IMR-90 (cell line): Measurements from ENCODE around the gene KRT76. TPM values are rescaled to one million over a fixed set of nuclear protein-coding genes. Genes with fewer than 3 reads are reported as not detected.

Source experiments
- ATAC-seq: fragments of 200-7000 bp; cut with Tn5 transposase; 2 replicates; pipeline ENCODE4 v1.9.1; 2020; ENCODE audit warnings: low read depth, mild to moderate bottlenecking, moderate library complexity
- BruUV-seq: library from RNA; stranded (reverse); fragments of 400-500 nt; replicated peaks from 2 replicates; lab custom pipeline; 2021; lab: Mats Ljungman, UMichigan
- CTCF ChIA-PET: fragments of 300-600 bp; formaldehyde crosslinking; extraction: SDS; loops from one replicate; lab custom pipeline; 2021; ENCODE audit warnings: antibody characterized with exemption; lab: Yijun Ruan, JAX
- POLR2A ChIA-PET: fragments of 300-600 bp; sonication (Branson Sonifier 250); formaldehyde crosslinking; loops from one replicate; lab custom pipeline; 2022; ENCODE audit warnings: antibody characterized with exemption; ENCODE audit not compliant: unreplicated experiment; lab: Charles Lee
- DNase-seq: peaks from one replicate; pipeline ENCODE4 v3.0.0; 2013
- H2AFZ ChIP-seq: replicated peaks from 2 replicates; pipeline ENCODE3; 2013; ENCODE audit warnings: low read length, mild to moderate bottlenecking; ENCODE audit not compliant: poor library complexity
- H2AK5ac ChIP-seq: 2 replicates; pipeline ENCODE4 v1.6.1; 2013; ENCODE audit warnings: low read depth, low read length, inconsistent platforms
- H2AK9ac ChIP-seq: replicated peaks from 2 replicates; pipeline ENCODE3; 2013; ENCODE audit warnings: mild to moderate bottlenecking, low read depth, low read length, moderate library complexity; ENCODE audit not compliant: poor library complexity
- H2BK120ac ChIP-seq: 2 replicates; pipeline ENCODE4 v1.6.1; 2013; ENCODE audit warnings: low read depth, low read length, inconsistent platforms
- H2BK15ac ChIP-seq: 3 replicates; pipeline ENCODE4 v1.6.1; 2013; ENCODE audit warnings: low read depth, low read length, inconsistent platforms
- H2BK20ac ChIP-seq: 2 replicates; pipeline ENCODE4 v1.6.1; 2013; ENCODE audit warnings: low read depth, mild to moderate bottlenecking, inconsistent platforms, low read length, moderate library complexity
- H2BK5ac ChIP-seq: 2 replicates; pipeline ENCODE4 v1.6.1; 2013; ENCODE audit warnings: mild to moderate bottlenecking, low read depth, low read length, inconsistent platforms; ENCODE audit not compliant: poor library complexity, severe bottlenecking
- H3K14ac ChIP-seq: replicated peaks from 2 replicates; pipeline ENCODE4 v1.6.1; 2013; ENCODE audit warnings: low read depth, low read length, inconsistent platforms
- H3K18ac ChIP-seq: 2 replicates; pipeline ENCODE4 v1.6.1; 2013; ENCODE audit warnings: low read depth, low read length, control low read depth
- H3K23ac ChIP-seq: 2 replicates; pipeline ENCODE4 v1.6.1; 2013; ENCODE audit warnings: low read depth, low read length, inconsistent platforms
- H3K27ac ChIP-seq: 2 replicates; pipeline ENCODE4 v1.5.1; 2013; ENCODE audit warnings: mild to moderate bottlenecking, control low read depth, low read length; ENCODE audit not compliant: insufficient read depth
- H3K27me3 ChIP-seq: 2 replicates; pipeline ENCODE4 v1.6.1; 2013; ENCODE audit warnings: low read length; ENCODE audit not compliant: control insufficient read depth, insufficient read depth
- H3K36me3 ChIP-seq: 2 replicates; pipeline ENCODE4 v1.6.1; 2013; ENCODE audit warnings: low read length, mixed read lengths; ENCODE audit not compliant: control insufficient read depth, insufficient read depth
- H3K4ac ChIP-seq: 2 replicates; pipeline ENCODE4 v1.6.1; 2013; ENCODE audit warnings: low read depth, low read length, inconsistent platforms
- H3K4me1 ChIP-seq: 2 replicates; pipeline ENCODE4 v1.6.1; 2013; ENCODE audit warnings: low read length, mixed read lengths; ENCODE audit not compliant: control insufficient read depth, insufficient read depth
- H3K4me2 ChIP-seq: 2 replicates; pipeline ENCODE4 v1.6.1; 2013; ENCODE audit warnings: low read depth, mild to moderate bottlenecking, control low read depth, low read length, moderate library complexity
- H3K4me3 ChIP-seq: 2 replicates; pipeline ENCODE4 v1.5.1; 2013; ENCODE audit warnings: low read depth, mild to moderate bottlenecking, control low read depth, low read length, moderate library complexity; ENCODE audit not compliant: insufficient read depth
- H3K56ac ChIP-seq: 2 replicates; pipeline ENCODE4 v1.6.1; 2013; ENCODE audit warnings: low read length, inconsistent platforms; ENCODE audit not compliant: insufficient read depth; ENCODE audit errors: extremely low read depth
- H3K79me1 ChIP-seq, 2 experiments: 2 replicates each; pipeline ENCODE4 v1.6.1; 2013; ENCODE audit warnings: low read length in 2 of 2, inconsistent platforms in 1 of 2, low read depth in 1 of 2
- H3K9ac ChIP-seq: 2 replicates; pipeline ENCODE4 v1.6.1; 2013; ENCODE audit warnings: low read depth, low read length, control low read depth
- H3K9me1 ChIP-seq: 2 replicates; pipeline ENCODE4 v1.6.1; 2013; ENCODE audit warnings: low read length, inconsistent platforms; ENCODE audit not compliant: insufficient read depth
- H3K9me3 ChIP-seq: 2 replicates; pipeline ENCODE4 v1.6.1; 2013; ENCODE audit warnings: low read length; ENCODE audit not compliant: control insufficient read depth, insufficient read depth
- H4K20me1 ChIP-seq: 2 replicates; pipeline ENCODE4 v1.6.1; 2013; ENCODE audit warnings: low read length, inconsistent platforms; ENCODE audit not compliant: insufficient read depth
- H4K5ac ChIP-seq: 2 replicates; pipeline ENCODE4 v1.6.1; 2013; ENCODE audit warnings: mild to moderate bottlenecking, low read depth, low read length, control low read depth
- H4K8ac ChIP-seq, 2 experiments: 2 replicates each; pipeline ENCODE4 v1.6.1; 2013; ENCODE audit warnings: low read depth in 2 of 2, low read length in 2 of 2, control low read depth in 1 of 2, inconsistent platforms in 1 of 2
- H4K91ac ChIP-seq: 2 replicates; pipeline ENCODE4 v1.6.1; 2013; ENCODE audit warnings: low read depth, low read length, inconsistent platforms; ENCODE audit not compliant: insufficient read depth
- BHLHE40 ChIP-seq: fragments of 150-350 bp; IDR thresholded peaks from 2 replicates; pipeline ENCODE4 v1.6.1; 2016; ENCODE audit warnings: mild to moderate bottlenecking, low read depth, low read length
- CEBPB ChIP-seq: IDR thresholded peaks from 2 replicates; pipeline ENCODE4 v1.6.1; 2012; ENCODE audit warnings: low read depth, low read length, improper control_type of control experiment
- CHD1 ChIP-seq: IDR thresholded peaks from 2 replicates; pipeline ENCODE4 v1.6.1; 2012; ENCODE audit warnings: low read depth, low read length, improper control_type of control experiment
- FOS ChIP-seq: fragments of 150-350 bp; IDR thresholded peaks from 2 replicates; pipeline ENCODE4 v1.6.1; 2016; ENCODE audit warnings: low read depth, low read length
- MAFK ChIP-seq: IDR thresholded peaks from 2 replicates; pipeline ENCODE4 v1.6.1; 2012; ENCODE audit warnings: low read depth, low read length, improper control_type of control experiment
- MAZ ChIP-seq: IDR thresholded peaks from 2 replicates; pipeline ENCODE4 v1.6.1; 2012; ENCODE audit warnings: low read depth, mild to moderate bottlenecking, low read length, improper control_type of control experiment, moderate library complexity, borderline replicate concordance
- MXI1 ChIP-seq: IDR thresholded peaks from 2 replicates; pipeline ENCODE4 v1.6.1; 2012; ENCODE audit warnings: low read depth, mild to moderate bottlenecking, low read length, moderate library complexity, borderline replicate concordance
- NFE2L2 ChIP-seq: fragments of 150-350 bp; IDR thresholded peaks from 2 replicates; pipeline ENCODE4 v1.6.1; 2016; ENCODE audit warnings: low read depth, mild to moderate bottlenecking, low read length
- POLR2A ChIP-seq: IDR thresholded peaks from 2 replicates; pipeline ENCODE4 v1.6.1; 2012; ENCODE audit warnings: mild to moderate bottlenecking, low read depth, low read length
- RAD21 ChIP-seq: IDR thresholded peaks from 2 replicates; pipeline ENCODE4 v1.6.1; 2012; ENCODE audit warnings: low read length, improper control_type of control experiment
- RCOR1 ChIP-seq: IDR thresholded peaks from 2 replicates; pipeline ENCODE4 v1.6.1; 2012; ENCODE audit warnings: mild to moderate bottlenecking, low read length, improper control_type of control experiment; ENCODE audit not compliant: insufficient replicate concordance
- RFX5 ChIP-seq: IDR thresholded peaks from 2 replicates; pipeline ENCODE4 v1.8.0; 2012; ENCODE audit warnings: low read depth, mild to moderate bottlenecking, low read length, moderate library complexity
- SMC3 ChIP-seq: fragments of 150-350 bp; IDR thresholded peaks from 2 replicates; pipeline ENCODE4 v1.6.1; 2016; ENCODE audit warnings: low read depth, mild to moderate bottlenecking, antibody characterized with exemption, low read length, moderate library complexity
- WGBS, 2 experiments: methylation state at CpG; one replicate each; pipeline versions ENCODE4 v1.1.5 to v1.1.7; 2013; ENCODE audit warnings: missing lambda C conversion rate in 2 of 2; ENCODE audit not compliant: insufficient read length in 1 of 2; ENCODE audit errors: extremely low coverage in 2 of 2; 5-methylcytosine and 5-hydroxymethylcytosine counted together
- dilution Hi-C: fragments of 300-500 bp; cut with HindIII; formaldehyde crosslinking; loops from one replicate; pipeline ENCODE4 v1.14.3; 2018; ENCODE audit warnings: low sequenced_read_pairs; ENCODE audit not compliant: unreplicated experiment
- in situ Hi-C: fragments of 300-500 bp; cut with MboI; formaldehyde crosslinking; loops from 3 replicates; pipeline ENCODE4 v1.14.3; 2019; ENCODE audit warnings: low sequenced_read_pairs, inconsistent platforms, mixed read lengths
- intact Hi-C: fragments of 100-400 bp; cut with micrococcal nuclease; formaldehyde crosslinking; loops from 2 replicates; pipeline ENCODE4 v1.10.0; 2022
- polyA plus RNA-seq, 3 experiments: library from polyadenylated mRNA; depleted of rRNA; stranded (reverse); fragments of >200 nt; gene quantifications; 2 replicates each; pipeline ENCODE4 v1.2.3, GENCODE V29; 2012; ENCODE audit warnings: low replicate concordance in 1 of 3
- total RNA-seq: library from RNA; depleted of rRNA; stranded (reverse); fragments of >200 nt; gene quantifications from 2 replicates; pipeline ENCODE4 v1.2.3, GENCODE V29; 2012
- TF ChIP-seq, protein P1 (sequence below): conservative IDR thresholded peaks from 2 replicates; pipeline ENCODE4 v1.5.1; 2012; ENCODE audit warnings: mild to moderate bottlenecking, low read depth, low read length, improper control_type of control experiment
- TF ChIP-seq, protein P2 (sequence below): fragments of 150-350 bp; IDR thresholded peaks from 2 replicates; pipeline ENCODE4 v1.6.1; 2016; ENCODE audit warnings: low read depth, mild to moderate bottlenecking, low read length, moderate library complexity, borderline replicate concordance
- TF ChIP-seq, protein P3 (sequence below): fragments of 150-350 bp; IDR thresholded peaks from 2 replicates; pipeline ENCODE4 v1.6.1; 2017; ENCODE audit warnings: mild to moderate bottlenecking, antibody characterized with exemption, low read length, low read depth

KRT76 gene
- total and polyA plus RNA-seq, 2 of the 4 experiments (the other 2 are of a cell fraction): not detected

DNA sequence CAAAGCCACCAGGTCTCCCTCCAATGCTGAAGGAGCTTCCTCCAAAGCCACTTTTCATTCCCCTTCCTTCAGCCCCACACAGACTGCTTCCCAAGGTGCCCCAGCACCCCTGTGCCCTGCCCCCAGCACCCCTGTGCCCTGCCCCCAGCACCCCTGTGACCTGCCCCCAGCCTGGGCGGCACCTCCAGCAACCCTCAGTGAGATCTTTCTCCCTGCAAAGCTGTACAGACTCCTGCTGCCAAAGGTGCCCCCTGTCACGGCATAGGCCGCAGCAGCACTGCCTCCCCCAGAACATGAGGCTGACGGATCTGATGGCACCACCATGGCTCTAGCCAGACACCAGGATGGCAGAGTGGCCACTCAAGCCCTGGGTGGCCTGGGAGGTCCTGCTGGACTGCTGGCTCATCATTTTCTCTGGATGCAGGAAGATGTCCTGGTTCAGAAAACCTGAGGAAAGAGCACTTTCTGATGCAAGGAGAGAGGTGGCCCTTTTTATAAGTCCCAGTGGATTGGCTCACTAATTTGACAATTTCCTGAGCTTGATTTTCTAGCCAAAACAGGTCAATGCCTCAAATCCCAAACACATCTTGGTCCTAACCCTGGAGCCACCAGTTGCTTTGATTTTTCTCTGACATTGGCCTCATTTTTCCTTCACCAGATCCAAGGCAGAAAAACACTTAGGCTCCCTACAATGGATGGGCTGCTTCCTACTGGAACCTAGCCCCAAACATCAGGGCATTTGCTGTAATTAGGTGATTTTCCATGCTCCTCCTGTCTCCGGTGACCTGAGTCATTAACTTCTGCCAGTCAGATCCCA is 41.1 kb downstream of the KRT76 start:
- no peak overlapping the region for H3K27ac ChIP-seq
- H3K9ac ChIP-seq: no peak overlapping the region
- TF ChIP-seq, protein P1, sequence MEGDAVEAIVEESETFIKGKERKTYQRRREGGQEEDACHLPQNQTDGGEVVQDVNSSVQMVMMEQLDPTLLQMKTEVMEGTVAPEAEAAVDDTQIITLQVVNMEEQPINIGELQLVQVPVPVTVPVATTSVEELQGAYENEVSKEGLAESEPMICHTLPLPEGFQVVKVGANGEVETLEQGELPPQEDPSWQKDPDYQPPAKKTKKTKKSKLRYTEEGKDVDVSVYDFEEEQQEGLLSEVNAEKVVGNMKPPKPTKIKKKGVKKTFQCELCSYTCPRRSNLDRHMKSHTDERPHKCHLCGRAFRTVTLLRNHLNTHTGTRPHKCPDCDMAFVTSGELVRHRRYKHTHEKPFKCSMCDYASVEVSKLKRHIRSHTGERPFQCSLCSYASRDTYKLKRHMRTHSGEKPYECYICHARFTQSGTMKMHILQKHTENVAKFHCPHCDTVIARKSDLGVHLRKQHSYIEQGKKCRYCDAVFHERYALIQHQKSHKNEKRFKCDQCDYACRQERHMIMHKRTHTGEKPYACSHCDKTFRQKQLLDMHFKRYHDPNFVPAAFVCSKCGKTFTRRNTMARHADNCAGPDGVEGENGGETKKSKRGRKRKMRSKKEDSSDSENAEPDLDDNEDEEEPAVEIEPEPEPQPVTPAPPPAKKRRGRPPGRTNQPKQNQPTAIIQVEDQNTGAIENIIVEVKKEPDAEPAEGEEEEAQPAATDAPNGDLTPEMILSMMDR: no peak
- no peak for TF ChIP-seq RAD21
- no peak for TF ChIP-seq SMC3
- TF ChIP-seq NFE2L2: no peak
- no peak for TF ChIP-seq FOS
- TF ChIP-seq CEBPB: no peak
- no peak for TF ChIP-seq RFX5
- no peak for TF ChIP-seq RCOR1
- no peak for TF ChIP-seq MAFK
- no peak for TF ChIP-seq POLR2A
- TF ChIP-seq BHLHE40: no peak
- no peak for TF ChIP-seq MXI1
- TF ChIP-seq, protein P2, sequence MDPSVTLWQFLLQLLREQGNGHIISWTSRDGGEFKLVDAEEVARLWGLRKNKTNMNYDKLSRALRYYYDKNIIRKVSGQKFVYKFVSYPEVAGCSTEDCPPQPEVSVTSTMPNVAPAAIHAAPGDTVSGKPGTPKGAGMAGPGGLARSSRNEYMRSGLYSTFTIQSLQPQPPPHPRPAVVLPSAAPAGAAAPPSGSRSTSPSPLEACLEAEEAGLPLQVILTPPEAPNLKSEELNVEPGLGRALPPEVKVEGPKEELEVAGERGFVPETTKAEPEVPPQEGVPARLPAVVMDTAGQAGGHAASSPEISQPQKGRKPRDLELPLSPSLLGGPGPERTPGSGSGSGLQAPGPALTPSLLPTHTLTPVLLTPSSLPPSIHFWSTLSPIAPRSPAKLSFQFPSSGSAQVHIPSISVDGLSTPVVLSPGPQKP: no peak
- TF ChIP-seq, protein P3, sequence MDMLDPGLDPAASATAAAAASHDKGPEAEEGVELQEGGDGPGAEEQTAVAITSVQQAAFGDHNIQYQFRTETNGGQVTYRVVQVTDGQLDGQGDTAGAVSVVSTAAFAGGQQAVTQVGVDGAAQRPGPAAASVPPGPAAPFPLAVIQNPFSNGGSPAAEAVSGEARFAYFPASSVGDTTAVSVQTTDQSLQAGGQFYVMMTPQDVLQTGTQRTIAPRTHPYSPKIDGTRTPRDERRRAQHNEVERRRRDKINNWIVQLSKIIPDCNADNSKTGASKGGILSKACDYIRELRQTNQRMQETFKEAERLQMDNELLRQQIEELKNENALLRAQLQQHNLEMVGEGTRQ: no peak
- no peak for TF ChIP-seq CHD1
- TF ChIP-seq MAZ: no peak
- intact Hi-C loops: no loop called here
- no peak overlapping the region for H3K23ac ChIP-seq
- no peak overlapping the region for H3K18ac ChIP-seq
- H3K4me2 ChIP-seq: no peak overlapping the region
- H4K5ac ChIP-seq: no peak overlapping the region
- no peaks in the 10 kb centered on the region for H3K4me1 ChIP-seq
- no peaks in the 10 kb centered on the region for H3K36me3 ChIP-seq
- H4K8ac ChIP-seq: no peak overlapping the region
- H2AK5ac ChIP-seq: no peak overlapping the region
- POLR2A ChIA-PET: no interaction called here
- H2BK15ac ChIP-seq: no peak overlapping the region
- no TSS peak for BruUV-seq
- H4K91ac ChIP-seq: no peak overlapping the region
- no peaks in the 10 kb centered on the region for H3K79me1 ChIP-seq
- dilution Hi-C loops: no loop called here
- no peaks in the 10 kb centered on the region for H3K9me1 ChIP-seq
- no peak overlapping the region for H2AFZ ChIP-seq
- no peak overlapping the region for H2BK20ac ChIP-seq
- H3K4ac ChIP-seq: no peak overlapping the region
- no peaks in the 10 kb centered on the region for H3K9me3 ChIP-seq
- no peaks in the 10 kb centered on the region for H4K20me1 ChIP-seq
- no peak overlapping the region for H3K14ac ChIP-seq
- CTCF ChIA-PET: no interaction called here
- 0 out of 2 replicates have a peak, but pooled peaks cover 1% of the 10 kb centered on the region for H3K27me3 ChIP-seq
- no peak overlapping the region for H2BK5ac ChIP-seq
- no peak for ATAC-seq
- no peak overlapping the region for H2AK9ac ChIP-seq
- no peak overlapping the region for H3K56ac ChIP-seq
- in situ Hi-C loops: no loop called here
- no CpG with 5 or more reads among the region's 5 CpGs for WGBS, 2 experiments
- DNase-seq: no peak
- no peak overlapping the region for H3K4me3 ChIP-seq
- no peak overlapping the region for H2BK120ac ChIP-seq
